GM12872 (cell line): ENCODE measurements around the gene PATL2.

Experiments used
- CTCF ChIP-seq: IDR thresholded peaks from 3 replicates; pipeline ENCODE4 v1.5.1; 2011; ENCODE audit warnings: low read depth, mild to moderate bottlenecking, low read length, moderate library complexity; ENCODE audit not compliant: insufficient read depth

PATL2 gene

GRCh38 chr15:44620081-44620480 is 91.0 kb downstream of the PATL2 start:
- TF ChIP-seq CTCF: no peak

GRCh38 chr15:44616974-44617373 is 94.1 kb downstream of the PATL2 start:
- TF ChIP-seq CTCF: no peak
